SK-N-SH (cell line): ENCODE data around the gene ZNF679. TPM values are rescaled to one million over a fixed set of nuclear protein-coding genes. Genes with fewer than 3 reads are reported as not detected.
"Not testable (repeated sequence)": the region's sequence is repeated elsewhere in the genome, so short reads cannot be mapped to it uniquely, and the experiment has no call there.

Experiments used
- CTCF ChIA-PET: fragments of 300-600, 350-600 bp; formaldehyde crosslinking; extraction: SDS; loops from one replicate; lab custom pipeline; 2021; lab: Yijun Ruan, JAX
- POLR2A ChIA-PET: fragments of 350-600 bp; sonication (Branson Sonifier 250); formaldehyde crosslinking; extraction: SDS; loops from one replicate; lab custom pipeline; 2020; ENCODE audit warnings: antibody characterized with exemption, inconsistent platforms; lab: Yijun Ruan, JAX
- DNase-seq: peaks from one replicate; pipeline ENCODE4 v3.0.0; 2012
- H2AFZ ChIP-seq: fragments of 200-600 bp; sonication (generic); 2 replicates; pipeline ENCODE4 v1.8.1; 2016; ENCODE audit warnings: antibody characterized with exemption, mild to moderate bottlenecking, low read depth
- H3F3A ChIP-seq: fragments of 200-600 bp; sonication (generic); replicated peaks from 2 replicates; pipeline ENCODE3; 2016; ENCODE audit warnings: antibody characterized with exemption, mild to moderate bottlenecking; ENCODE audit not compliant: insufficient read depth
- H3K27ac ChIP-seq, 2 experiments: fragments of 200-500 bp in 1 of 2; fragments of 200-600 bp in 1 of 2; sonication (Bioruptor generic) in 1 of 2; sonication (generic), shearing (Covaris generic) in 1 of 2; 2 replicates each; pipeline versions ENCODE4 v1.5.1 to v1.6.1; 2014 to 2016; ENCODE audit warnings: low read depth in 2 of 2, inconsistent platforms in 1 of 2, low read length in 1 of 2, mild to moderate bottlenecking in 1 of 2, mixed read lengths in 1 of 2
- H3K27me3 ChIP-seq: fragments of 200-600 bp; sonication (generic), shearing (Covaris generic); 2 replicates; pipeline ENCODE4 v1.6.1; 2016; ENCODE audit warnings: mixed run types; ENCODE audit not compliant: insufficient read depth
- H3K36me3 ChIP-seq, 2 experiments: fragments of 200-500 bp in 1 of 2; fragments of 200-600 bp in 1 of 2; sonication (Bioruptor generic) in 1 of 2; sonication (generic) in 1 of 2; replicated peaks in 1 of 2; 2 replicates each; pipeline versions ENCODE3 to v1.5.1; 2014 to 2016; ENCODE audit warnings: low read length in 1 of 2, mild to moderate bottlenecking in 1 of 2; ENCODE audit not compliant: insufficient read depth in 2 of 2, control insufficient read depth in 1 of 2
- H3K4me1 ChIP-seq, 2 experiments: fragments of 200-500 bp in 1 of 2; fragments of 200-600 bp in 1 of 2; sonication (Bioruptor generic) in 1 of 2; sonication (generic), shearing (Covaris generic) in 1 of 2; 2 replicates each; pipeline versions ENCODE4 v1.5.1 to v1.6.1; 2014 to 2016; ENCODE audit warnings: low read depth in 1 of 2, low read length in 1 of 2, mixed run types in 1 of 2; ENCODE audit not compliant: insufficient read depth in 2 of 2, control insufficient read depth in 1 of 2
- H3K4me2 ChIP-seq: fragments of 200-600 bp; sonication (generic), shearing (Covaris generic); 2 replicates; pipeline ENCODE4 v1.6.1; 2017; ENCODE audit warnings: mixed run types
- H3K4me3 ChIP-seq, 2 experiments: fragments of 200-500 bp in 1 of 2; fragments of 200-600 bp in 1 of 2; sonication (Bioruptor generic) in 1 of 2; sonication (generic), shearing (Covaris generic) in 1 of 2; 2 replicates each; pipeline versions ENCODE4 v1.5.1 to v1.8.1; 2014 to 2016; ENCODE audit warnings: low read depth in 2 of 2, inconsistent platforms in 1 of 2, low read length in 1 of 2, mild to moderate bottlenecking in 1 of 2, mixed read lengths in 1 of 2, moderate library complexity in 1 of 2
- H3K79me2 ChIP-seq: fragments of 200-600 bp; sonication (generic); 2 replicates; pipeline ENCODE4 v1.8.1; 2017; ENCODE audit warnings: mild to moderate bottlenecking; ENCODE audit not compliant: insufficient read depth
- H3K9ac ChIP-seq: fragments of 200-600 bp; sonication (generic); 2 replicates; pipeline ENCODE4 v1.6.1; 2017; ENCODE audit warnings: mixed run types
- H3K9me2 ChIP-seq: fragments of 200-600 bp; sonication (generic); 2 replicates; pipeline ENCODE4 v1.6.1; 2017; ENCODE audit warnings: mixed run types
- H3K9me3 ChIP-seq: fragments of 200-600 bp; sonication (generic); 2 replicates; pipeline ENCODE4 v1.6.1; 2017; ENCODE audit warnings: mixed run types, mild to moderate bottlenecking, moderate library complexity
- H4K20me1 ChIP-seq: fragments of 200-600 bp; sonication (generic); 2 replicates; pipeline ENCODE4 v1.6.1; 2017; ENCODE audit warnings: mild to moderate bottlenecking, mixed run types; ENCODE audit not compliant: insufficient read depth
- WGBS: methylation state at CpG from one replicate; pipeline ENCODE4 v1.1.6; 2017; ENCODE audit warnings: low lambda C conversion rate; 5-methylcytosine and 5-hydroxymethylcytosine counted together
- polyA plus RNA-seq, 3 experiments: library from polyadenylated mRNA; depleted of rRNA; stranded (reverse); fragments of >200 nt; gene quantifications; 2 replicates each; pipeline ENCODE4 v1.2.3, GENCODE V29; 2012

ZNF679 gene
- polyA plus RNA-seq, 1 of the 3 experiments (the other 2 are of a cell fraction): not detected

GRCh38 chr7:64316031-64316742, 87.9 kb downstream of the ZNF679 start:
- H3K27me3 ChIP-seq, H3K4me3 ChIP-seq, H3K4me2 ChIP-seq, H3K9ac ChIP-seq, POLR2A ChIA-PET, DNase-seq, H2AFZ ChIP-seq, H3F3A ChIP-seq, H4K20me1 ChIP-seq, H3K9me2 ChIP-seq: not testable (repeated sequence)
- peaks cover 17% of the 10 kb centered on the region for H3K9me3 ChIP-seq
- WGBS: 38% methylated on average over 1 of the region's 1 CpG
- peaks cover 0 to 24% of the 10 kb centered on the region in 2 experiments; a peak in 2 of 4 replicates for H3K4me1 ChIP-seq
- H3K36me3 ChIP-seq: peaks cover 25 to 29% of the 10 kb centered on the region in 2 experiments
- CTCF ChIA-PET: interaction anchor here (0.6 to 1.6 kb wide), 5 partner anchors 8 to 310 kb away, joined by 3 to 6 read pairs (median 3); no protein-coding TSS in a partner anchor
- H3K27ac ChIP-seq: 0 out of 4 replicates have a peak overlapping the region, but pooled peaks of 1 of the 2 experiments have one; percentile 7
- peaks cover 70% of the 10 kb centered on the region for H3K79me2 ChIP-seq

Other genes with a start within 250 kb of the ZNF679 start
- gene ZNF722, start 229.6 kb upstream of the ZNF679 start, polyA plus RNA-seq (2012; rRNA removed): not detected in 2 replicates
- not detected in 2 replicates for gene ZNF727, start 183.0 kb upstream of the ZNF679 start, polyA plus RNA-seq (2012; rRNA removed)
- gene ZNF735, start 21.3 kb upstream of the ZNF679 start, polyA plus RNA-seq (2012; rRNA removed): not detected in 2 replicates
- gene ZNF736, start 85.5 kb downstream of the ZNF679 start, polyA plus RNA-seq (2012; rRNA removed): 4.0 and 7.3 TPM in 2 replicates